GM06990 (cell line): Measurements from ENCODE around the gene TNF.

Source experiments
- DNase-seq: peaks from one replicate; pipeline ENCODE4 v3.0.0-alpha.2; 2011; ENCODE audit not compliant: insufficient read length; ENCODE audit errors: extremely low read depth
- H3K27me3 ChIP-seq: replicated peaks from 2 replicates; pipeline ENCODE4 v1.6.0; 2011; ENCODE audit warnings: low read length; ENCODE audit not compliant: control insufficient read depth, insufficient read depth
- H3K36me3 ChIP-seq: 2 replicates; pipeline ENCODE4 v1.5.1; 2011; ENCODE audit warnings: low read length; ENCODE audit not compliant: control insufficient read depth, insufficient read depth
- H3K4me3 ChIP-seq: replicated peaks from 2 replicates; pipeline ENCODE4 v1.5.1; 2011; ENCODE audit warnings: low read depth, mild to moderate bottlenecking, control low read depth, low read length
- TF ChIP-seq, protein P1 (sequence below): IDR thresholded peaks from 2 replicates; pipeline ENCODE4 v1.5.1; 2011; ENCODE audit warnings: low read length, control low read depth, mild to moderate bottlenecking, inconsistent platforms; ENCODE audit not compliant: insufficient read depth, poor library complexity, severe bottlenecking

Gene TNF

DNA sequence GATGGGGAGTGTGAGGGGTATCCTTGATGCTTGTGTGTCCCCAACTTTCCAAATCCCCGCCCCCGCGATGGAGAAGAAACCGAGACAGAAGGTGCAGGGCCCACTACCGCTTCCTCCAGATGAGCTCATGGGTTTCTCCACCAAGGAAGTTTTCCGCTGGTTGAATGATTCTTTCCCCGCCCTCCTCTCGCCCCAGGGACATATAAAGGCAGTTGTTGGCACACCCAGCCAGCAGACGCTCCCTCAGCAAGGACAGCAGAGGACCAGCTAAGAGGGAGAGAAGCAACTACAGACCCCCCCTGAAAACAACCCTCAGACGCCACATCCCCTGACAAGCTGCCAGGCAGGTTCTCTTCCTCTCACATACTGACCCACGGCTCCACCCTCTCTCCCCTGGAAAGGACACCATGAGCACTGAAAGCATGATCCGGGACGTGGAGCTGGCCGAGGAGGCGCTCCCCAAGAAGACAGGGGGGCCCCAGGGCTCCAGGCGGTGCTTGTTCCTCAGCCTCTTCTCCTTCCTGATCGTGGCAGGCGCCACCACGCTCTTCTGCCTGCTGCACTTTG, at the start of gene TNF:
TNF (plus strand) TSS at position 231 of the 567 bp plus-strand sequence; CDS start at position 408, 177 bp downstream.
- H3K36me3 ChIP-seq: peaks cover 11% of the 10 kb centered on the region
- TF ChIP-seq, protein P1, sequence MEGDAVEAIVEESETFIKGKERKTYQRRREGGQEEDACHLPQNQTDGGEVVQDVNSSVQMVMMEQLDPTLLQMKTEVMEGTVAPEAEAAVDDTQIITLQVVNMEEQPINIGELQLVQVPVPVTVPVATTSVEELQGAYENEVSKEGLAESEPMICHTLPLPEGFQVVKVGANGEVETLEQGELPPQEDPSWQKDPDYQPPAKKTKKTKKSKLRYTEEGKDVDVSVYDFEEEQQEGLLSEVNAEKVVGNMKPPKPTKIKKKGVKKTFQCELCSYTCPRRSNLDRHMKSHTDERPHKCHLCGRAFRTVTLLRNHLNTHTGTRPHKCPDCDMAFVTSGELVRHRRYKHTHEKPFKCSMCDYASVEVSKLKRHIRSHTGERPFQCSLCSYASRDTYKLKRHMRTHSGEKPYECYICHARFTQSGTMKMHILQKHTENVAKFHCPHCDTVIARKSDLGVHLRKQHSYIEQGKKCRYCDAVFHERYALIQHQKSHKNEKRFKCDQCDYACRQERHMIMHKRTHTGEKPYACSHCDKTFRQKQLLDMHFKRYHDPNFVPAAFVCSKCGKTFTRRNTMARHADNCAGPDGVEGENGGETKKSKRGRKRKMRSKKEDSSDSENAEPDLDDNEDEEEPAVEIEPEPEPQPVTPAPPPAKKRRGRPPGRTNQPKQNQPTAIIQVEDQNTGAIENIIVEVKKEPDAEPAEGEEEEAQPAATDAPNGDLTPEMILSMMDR: no peak
- peak within 1 kb of the TSS; percentile 90 for H3K4me3 ChIP-seq
- peak; percentile 87 for DNase-seq
- H3K27me3 ChIP-seq: no peaks in the 10 kb centered on the region

DNA sequence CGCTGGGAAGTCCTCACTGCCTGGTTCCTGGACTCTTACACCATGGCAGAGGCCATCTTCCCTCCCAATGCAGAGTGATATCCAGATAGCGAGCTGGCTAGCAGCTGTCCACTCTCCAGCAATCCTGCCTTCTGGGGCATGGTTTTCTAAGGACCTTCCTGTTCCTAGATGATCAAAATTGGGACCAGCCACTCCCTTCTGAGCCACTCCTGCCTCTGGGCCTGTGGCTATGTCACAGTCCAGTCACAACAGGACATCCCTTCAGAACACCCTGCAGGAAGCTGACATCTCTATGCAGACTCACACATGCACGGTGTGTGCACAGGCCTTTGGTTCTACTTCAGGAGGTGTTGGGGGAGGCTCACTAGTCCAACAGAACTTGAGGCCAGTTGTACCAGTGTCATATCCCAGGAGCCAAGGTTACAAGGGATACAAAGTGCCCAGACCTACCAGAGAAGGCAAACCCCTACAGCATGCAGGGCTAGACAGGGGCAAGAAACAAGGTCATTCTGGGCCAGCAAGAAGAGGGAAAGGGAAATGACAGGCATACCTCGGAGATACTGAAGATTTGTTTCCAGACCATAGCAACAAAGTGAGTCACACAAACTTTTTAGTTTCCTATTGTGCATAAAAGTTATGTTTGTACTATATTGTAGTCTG, 49.3 kb upstream of the TNF start:
- DNase-seq: no peak
- Histone ChIP-seq H3K4me3 (no peak overlapping the region), H3K27me3 (no peaks in the 10 kb centered on the region), H3K36me3 (peaks cover 12% of the 10 kb centered on the region)
- TF ChIP-seq, protein P1: no peak

DNA sequence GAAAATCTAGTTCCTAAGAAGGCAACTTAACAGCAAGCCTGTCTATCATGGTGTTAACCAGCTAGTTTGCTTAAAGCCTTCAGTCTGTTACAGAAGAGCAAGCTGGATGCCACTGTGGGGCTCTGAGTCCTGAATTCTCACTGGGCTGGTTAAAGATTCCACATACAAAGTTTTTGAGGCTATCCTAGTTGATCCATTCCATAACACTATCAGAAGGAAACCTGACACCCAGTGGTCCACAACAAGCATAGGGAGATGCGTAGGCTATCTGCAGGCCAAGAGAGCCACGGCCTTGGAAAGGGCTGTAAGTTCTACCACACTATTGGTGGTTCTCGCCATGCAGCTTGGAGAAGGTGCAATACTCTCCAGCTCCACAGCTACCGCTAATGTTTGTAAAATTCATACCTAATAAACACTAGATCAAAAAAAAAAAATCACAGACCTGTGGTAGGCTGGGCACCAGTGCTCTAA, 47.0 kb upstream of the TNF start:
- peaks cover 24% of the 10 kb centered on the region for H3K36me3 ChIP-seq
- DNase-seq: no peak
- no peaks in the 10 kb centered on the region for H3K27me3 ChIP-seq
- TF ChIP-seq, protein P1: no peak
- no peak overlapping the region for H3K4me3 ChIP-seq

DNA sequence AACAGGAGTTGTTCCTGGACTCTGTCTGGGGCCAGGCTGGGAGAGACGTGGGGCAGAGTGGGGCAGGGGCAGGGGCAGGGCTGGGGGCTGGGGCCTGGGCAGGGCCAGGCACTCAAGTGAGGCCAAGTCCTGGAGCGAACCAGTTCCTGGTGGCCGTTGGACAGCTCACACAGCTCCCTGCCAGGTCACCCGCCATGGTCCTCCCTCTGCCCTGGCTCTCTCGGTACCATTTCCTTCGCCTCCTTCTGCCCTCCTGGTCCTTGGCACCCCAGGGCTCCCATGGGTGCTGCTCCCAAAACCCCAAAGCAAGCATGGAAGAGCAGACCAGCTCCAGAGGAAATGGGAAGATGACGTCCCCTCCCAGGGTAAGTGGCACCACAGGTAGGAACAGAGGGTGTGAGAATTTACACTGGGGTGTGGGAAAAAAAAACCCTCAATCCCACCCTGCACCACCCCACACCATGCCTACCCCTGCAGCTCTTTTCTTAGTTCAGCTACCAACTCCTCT, 46.5 kb upstream of the TNF start, which contains the start of gene MCCD1:
MCCD1 (plus strand) TSS at position 142 of the 508 bp plus-strand sequence; CDS start at position 195, 53 bp downstream.
- TF ChIP-seq, protein P1: no peak
- Histone ChIP-seq H3K36me3 (peaks cover 26% of the 10 kb centered on the region), H3K27me3 (no peaks in the 10 kb centered on the region), H3K4me3 (no peak within 1 kb of the TSS)
- DNase-seq: no peak

DNA sequence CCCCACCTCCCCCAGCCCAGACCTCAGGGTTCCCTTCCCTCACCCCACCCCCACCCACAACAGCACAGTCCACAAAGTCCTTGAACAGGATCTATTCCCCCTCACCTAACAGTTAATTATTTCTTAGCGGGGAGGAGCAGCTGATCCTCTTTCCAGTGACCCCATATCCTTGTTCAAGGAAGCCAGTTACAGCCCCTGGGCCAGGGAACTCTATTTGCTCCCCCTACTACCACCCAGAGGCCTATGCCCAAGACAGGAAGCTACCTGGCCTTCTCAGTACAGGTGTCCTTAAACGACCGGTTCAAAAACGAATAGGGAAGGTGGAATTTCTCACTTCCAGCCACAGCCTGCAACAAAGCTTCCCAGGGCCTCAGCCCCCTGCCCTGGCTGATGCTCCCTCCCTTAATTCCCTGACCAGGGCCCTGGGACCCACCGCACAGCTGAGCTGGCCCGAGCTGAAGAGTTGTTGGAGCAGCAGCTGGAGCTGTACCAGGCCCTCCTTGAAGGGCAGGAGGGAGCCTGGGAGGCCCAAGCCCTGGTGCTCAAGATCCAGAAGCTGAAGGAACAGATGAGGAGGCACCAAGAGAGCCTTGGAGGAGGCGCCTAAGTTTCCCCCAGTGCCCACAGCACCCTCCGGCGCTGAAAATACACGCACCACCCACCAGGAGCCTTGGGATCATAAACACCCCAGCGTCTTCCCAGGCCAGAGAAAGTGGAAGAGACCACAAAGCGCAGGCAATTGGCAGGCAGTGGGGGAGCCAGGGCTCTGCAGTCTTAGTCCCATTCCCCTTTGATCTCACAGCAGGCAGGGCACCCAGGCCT, 45.8 kb upstream of the TNF start:
- Histone ChIP-seq H3K27me3 (no peaks in the 10 kb centered on the region), H3K4me3 (no peak overlapping the region), H3K36me3 (peaks cover 31% of the 10 kb centered on the region)
- no peak for DNase-seq
- TF ChIP-seq, protein P1: no peak
